Measurements from ENCODE around the gene ZC3H7A. TPM values are rescaled to one million over a fixed set of nuclear protein-coding genes. Genes with fewer than 3 reads are reported as not detected.

ZC3H7A gene
- total and polyA plus RNA-seq, 2 of the 8 experiments (the other 6 are each of a cell fraction or from before 2014, with no cell fraction given), result 32.0 to 55.9 TPM

DNA sequence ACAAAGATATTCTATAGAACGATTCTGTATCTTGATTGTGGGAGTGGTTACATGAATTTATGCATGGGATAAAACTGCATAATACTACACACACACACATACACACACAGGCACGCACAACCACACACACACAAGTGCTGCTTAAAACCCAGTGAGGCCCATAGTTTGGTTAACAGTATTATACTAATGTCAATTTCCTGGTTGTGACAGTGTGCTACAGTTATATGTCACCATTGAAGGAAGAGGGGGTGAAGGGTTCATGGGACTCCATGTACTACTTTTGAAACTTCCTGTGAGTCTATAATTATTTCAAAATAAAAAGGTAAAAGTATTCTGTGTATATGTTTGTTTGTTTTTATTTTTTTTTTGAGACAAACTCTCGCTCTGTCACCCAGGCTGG lies 8.1 kb downstream of the ZC3H7A start:
- H3K79me2 ChIP-seq (ENCODE audit: control insufficient read depth in 1 of 2, insufficient read depth in 2 of 2, low read length in 2 of 2), result peaks cover 14 to 83% of the 10 kb centered on the region in 2 experiments
- H3K9ac ChIP-seq (replicated peaks in 1 of 4; ENCODE audit: extremely low read depth in 1 of 4, low read depth in 3 of 4, low read length in 3 of 4), result no peak overlapping the region
- no peak overlapping the region for H3K4me2 ChIP-seq (ENCODE audit: insufficient read depth in 1 of 2, low read depth in 2 of 2, low read length in 2 of 2)
- no peaks in the 10 kb centered on the region for H3K36me3 ChIP-seq (ENCODE audit: control insufficient read depth in 2 of 4, insufficient read depth in 4 of 4, low read length in 3 of 4)
- no peak overlapping the region for H2AK5ac ChIP-seq (ENCODE audit: low read depth, low read length)
- DNase-seq (ENCODE audit: low read depth in 1 of 2, low spot score in 2 of 2), result no peak
- H3K27ac ChIP-seq (ENCODE audit: low read depth, low read length), result no peak overlapping the region
- no peak overlapping the region for H2BK20ac ChIP-seq (ENCODE audit: low read length)
- H3K23ac ChIP-seq (ENCODE audit: insufficient read length), result no peak overlapping the region
- no peaks in the 10 kb centered on the region for H3K27me3 ChIP-seq (replicated peaks in 1 of 4; ENCODE audit: control insufficient read depth in 3 of 4, extremely low read depth in 1 of 4, insufficient read depth in 3 of 4, low read length in 3 of 4)
- ChIA-PET CTCF (ENCODE audit: partially characterized antibody) (no interaction called here), POLR2A (ENCODE audit: partially characterized antibody) (no interaction called here)
- no peak overlapping the region for H4K91ac ChIP-seq (replicated peaks; ENCODE audit: insufficient read length, low read length)
- H3K18ac ChIP-seq (ENCODE audit: extremely low read depth, low read length), result no peak overlapping the region
- peaks cover 0 to 3% (median under 1%) of the 10 kb centered on the region in 4 experiments; a peak in 3 of 7 replicates for H3K4me1 ChIP-seq (replicated peaks in 1 of 4; ENCODE audit: control insufficient read depth in 3 of 4, insufficient read depth in 4 of 4, low read length in 3 of 4)
- no peak overlapping the region for H2BK12ac ChIP-seq (ENCODE audit: low read depth, low read length)
- H3K9me3 ChIP-seq (ENCODE audit: insufficient read depth in 2 of 2, low read depth in 1 of 2, low read length in 1 of 2), result no peaks in the 10 kb centered on the region
- TF ChIP-seq ZNF274 (IDR thresholded peaks at IDR 0.05; ENCODE audit: borderline replicate concordance, extremely low read depth, low read length) (no peak), EP300 (IDR thresholded peaks at IDR 0.05; ENCODE audit: borderline replicate concordance in 1 of 2, low read depth in 2 of 2, low read length in 2 of 2) (no peak), SRF (IDR thresholded peaks at IDR 0.05; ENCODE audit: low read depth, low read length) (no peak), CHD2 (IDR thresholded peaks at IDR 0.05; ENCODE audit: low read length) (no peak), MAFK (IDR thresholded peaks at IDR 0.05; ENCODE audit: low read depth, low read length) (no peak)
- H2BK120ac ChIP-seq (replicated peaks; ENCODE audit: low read depth, low read length), result no peak overlapping the region
- H4K20me1 ChIP-seq (replicated peaks in 1 of 2; ENCODE audit: control insufficient read depth in 1 of 2, insufficient read depth in 2 of 2, low read length in 2 of 2), result peaks cover 2 to 12% of the 10 kb centered on the region in 2 experiments
- H3K4ac ChIP-seq (replicated peaks; ENCODE audit: insufficient read length, low read depth, low read length), result no peak overlapping the region
- H3K79me1 ChIP-seq (ENCODE audit: low read depth, low read length), result peaks cover 17% of the 10 kb centered on the region
- H2AFZ ChIP-seq (ENCODE audit: low read length), result no peak overlapping the region
- H4K8ac ChIP-seq (ENCODE audit: extremely low read depth, insufficient read depth, low read length), result no peak overlapping the region
- H3K14ac ChIP-seq (ENCODE audit: insufficient read length), result no peak overlapping the region
- H3K56ac ChIP-seq (replicated peaks; ENCODE audit: insufficient read length, low read depth, low read length), result no peak overlapping the region
- no peak overlapping the region for H2BK15ac ChIP-seq (ENCODE audit: low read length)
- 92% methylated on average over 3 of the region's 3 CpGs; no CpG with 5 or more reads in 1 of the 2 experiments for WGBS, 2 experiments (ENCODE audit: extremely low coverage in 1 of 2, insufficient coverage in 1 of 2, insufficient read length in 1 of 2, insufficient replicate concordance in 2 of 2, low coverage in 1 of 2, low lambda C conversion rate in 2 of 2, missing lambda C conversion rate in 1 of 2)
- no peak overlapping the region for H2BK5ac ChIP-seq (ENCODE audit: low read depth, low read length)
- no peak overlapping the region for H3K4me3 ChIP-seq (ENCODE audit: extremely low read depth in 1 of 4, insufficient read depth in 2 of 4, low read depth in 3 of 4, low read length in 4 of 4)
- H4K5ac ChIP-seq (ENCODE audit: insufficient read length, low read depth, low read length), result no peak overlapping the region
- FAIRE-seq, result no peak
- H3K23me2 ChIP-seq (ENCODE audit: low read depth, low read length), result no peaks in the 10 kb centered on the region; the same call in 1 of the 2 replicates
